Measurements from ENCODE around the gene HTR6.

HTR6 gene

DNA sequence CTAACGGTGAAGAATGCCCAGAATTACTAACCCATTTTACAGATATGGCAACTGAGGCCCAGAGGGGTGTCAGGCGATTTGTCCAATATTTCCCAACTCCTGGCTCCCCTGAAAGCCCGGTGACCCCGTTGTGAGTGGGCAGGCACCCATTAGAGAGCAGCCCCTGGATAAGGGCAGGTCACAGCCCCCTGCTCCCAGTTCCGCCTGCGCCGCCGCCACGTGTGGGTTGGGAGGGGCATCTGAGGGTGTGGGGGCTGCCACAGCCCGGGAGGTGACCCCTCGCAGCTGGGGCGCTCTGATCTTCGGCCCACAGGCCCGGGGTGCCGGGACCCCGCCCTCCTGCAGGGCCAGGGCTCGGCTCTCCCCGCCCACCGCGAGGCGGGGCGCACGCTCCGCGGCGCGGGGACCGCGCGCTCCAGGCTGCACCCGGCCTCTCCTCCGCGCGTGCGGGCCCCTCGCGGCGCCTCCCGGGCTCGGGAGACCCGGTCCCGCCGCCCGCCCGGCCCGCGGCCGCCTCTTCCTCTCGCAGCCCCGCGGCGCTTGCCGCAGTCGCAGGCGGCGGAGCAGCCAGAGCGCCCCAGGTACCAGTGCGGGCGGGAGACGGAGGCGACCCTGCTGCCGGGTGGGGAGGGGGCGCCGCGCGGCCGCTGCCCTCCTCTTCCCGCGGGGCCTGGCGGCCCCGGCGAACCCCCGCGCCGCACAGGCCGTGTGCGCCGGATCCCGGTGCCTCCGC is at the start of gene HTR6:
Gene HTR6 (plus strand): TSS at position 423 of the 733 bp plus-strand sequence. CDS start 879 bp downstream, outside the sequence.
- DNase-seq (ENCODE audit: low spot score) = peak; percentile 79
- TF ChIP-seq, protein P1, sequence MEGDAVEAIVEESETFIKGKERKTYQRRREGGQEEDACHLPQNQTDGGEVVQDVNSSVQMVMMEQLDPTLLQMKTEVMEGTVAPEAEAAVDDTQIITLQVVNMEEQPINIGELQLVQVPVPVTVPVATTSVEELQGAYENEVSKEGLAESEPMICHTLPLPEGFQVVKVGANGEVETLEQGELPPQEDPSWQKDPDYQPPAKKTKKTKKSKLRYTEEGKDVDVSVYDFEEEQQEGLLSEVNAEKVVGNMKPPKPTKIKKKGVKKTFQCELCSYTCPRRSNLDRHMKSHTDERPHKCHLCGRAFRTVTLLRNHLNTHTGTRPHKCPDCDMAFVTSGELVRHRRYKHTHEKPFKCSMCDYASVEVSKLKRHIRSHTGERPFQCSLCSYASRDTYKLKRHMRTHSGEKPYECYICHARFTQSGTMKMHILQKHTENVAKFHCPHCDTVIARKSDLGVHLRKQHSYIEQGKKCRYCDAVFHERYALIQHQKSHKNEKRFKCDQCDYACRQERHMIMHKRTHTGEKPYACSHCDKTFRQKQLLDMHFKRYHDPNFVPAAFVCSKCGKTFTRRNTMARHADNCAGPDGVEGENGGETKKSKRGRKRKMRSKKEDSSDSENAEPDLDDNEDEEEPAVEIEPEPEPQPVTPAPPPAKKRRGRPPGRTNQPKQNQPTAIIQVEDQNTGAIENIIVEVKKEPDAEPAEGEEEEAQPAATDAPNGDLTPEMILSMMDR (IDR thresholded peaks at IDR 0.05; ENCODE audit: extremely low read depth, missing control alignments) = no peak

DNA sequence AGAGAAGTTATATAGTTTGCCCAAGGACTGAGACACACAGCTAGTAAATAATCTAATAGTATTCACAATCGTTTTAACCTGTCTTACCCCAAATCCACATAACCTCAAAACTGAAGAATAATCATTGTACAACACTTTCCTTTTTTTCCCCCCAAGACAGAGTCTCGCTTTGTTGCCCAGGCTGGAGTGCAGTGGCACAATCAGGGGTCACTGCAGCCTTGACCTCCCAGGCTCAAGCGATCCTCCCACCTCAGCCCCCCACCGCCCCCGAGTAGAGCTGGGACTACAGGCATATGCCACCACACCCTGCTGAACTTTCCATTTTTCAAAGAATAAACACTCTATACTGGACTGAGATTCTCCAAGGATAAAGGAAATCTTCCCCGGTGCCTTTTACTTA is 49.2 kb upstream of the HTR6 start:
- no peak for DNase-seq (ENCODE audit: low spot score)
- TF ChIP-seq, protein P1 (IDR thresholded peaks at IDR 0.05; ENCODE audit: extremely low read depth, missing control alignments) = no peak

DNA sequence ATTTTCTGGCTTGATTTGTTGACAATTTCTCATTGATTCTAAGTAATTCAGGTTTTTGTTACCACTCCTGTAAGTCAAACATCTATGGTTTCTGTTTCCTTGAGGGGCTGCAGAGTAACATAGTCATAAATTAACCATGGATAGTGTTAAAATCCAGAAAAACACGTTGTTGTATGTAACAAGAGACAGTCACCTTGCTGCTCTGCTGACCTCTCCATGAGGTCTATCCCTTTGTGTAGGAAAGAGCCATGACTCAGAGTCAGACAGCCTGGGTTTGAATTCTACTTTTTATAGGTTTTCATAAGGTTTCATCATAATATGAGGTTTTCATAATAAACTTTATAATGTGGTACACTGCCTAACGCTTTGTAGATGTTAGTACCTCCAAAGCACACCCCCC is 48.2 kb upstream of the HTR6 start:
- DNase-seq (ENCODE audit: low spot score) = no peak
- TF ChIP-seq, protein P1 (IDR thresholded peaks at IDR 0.05; ENCODE audit: extremely low read depth, missing control alignments) = no peak

DNA sequence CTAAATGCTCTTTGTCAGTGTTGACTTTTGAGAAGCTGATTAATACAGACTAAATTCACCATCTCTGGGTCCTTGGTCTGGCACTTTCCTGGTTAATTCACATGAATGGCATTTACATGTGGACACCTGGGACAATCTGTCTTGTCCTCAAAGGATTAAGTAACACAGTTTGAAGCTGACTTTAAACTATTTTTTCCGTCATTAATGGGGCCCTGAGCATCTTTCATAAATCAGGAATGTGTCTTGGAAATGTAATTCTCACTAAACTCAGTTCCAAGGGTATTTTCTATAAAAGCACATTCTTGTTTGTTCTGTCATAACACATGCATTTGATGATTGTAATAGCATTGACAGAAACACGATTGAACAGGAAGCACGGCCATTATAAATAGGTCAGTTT is 47.3 kb upstream of the HTR6 start:
- TF ChIP-seq, protein P1 (IDR thresholded peaks at IDR 0.05; ENCODE audit: extremely low read depth, missing control alignments) = no peak

DNA sequence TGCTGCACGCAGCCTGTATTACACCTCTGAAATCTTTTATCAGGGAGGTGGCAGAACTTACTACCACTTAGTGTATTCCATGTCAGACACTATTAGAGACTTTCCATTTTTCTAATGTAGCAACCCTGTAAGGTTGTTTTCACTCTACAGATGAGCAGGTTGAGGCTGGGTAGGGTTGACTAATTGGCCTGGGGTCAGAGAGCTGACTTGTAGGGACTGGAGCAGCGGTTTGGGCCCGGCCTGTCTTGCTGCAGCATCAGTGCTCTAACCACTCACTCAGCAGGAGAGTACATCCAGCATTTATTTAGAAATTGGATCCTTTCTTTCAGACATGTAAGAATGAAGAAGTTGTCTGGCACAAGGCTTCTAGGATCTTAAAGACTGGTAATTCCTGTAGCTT is 46.2 kb upstream of the HTR6 start:
- DNase-seq (ENCODE audit: low spot score) = no peak
- TF ChIP-seq, protein P1 (IDR thresholded peaks at IDR 0.05; ENCODE audit: extremely low read depth, missing control alignments) = no peak

More for the DNA sequence above, 47.3 kb upstream of the HTR6 start:
- DNase-seq (ENCODE audit: low spot score) = no peak

DNA sequence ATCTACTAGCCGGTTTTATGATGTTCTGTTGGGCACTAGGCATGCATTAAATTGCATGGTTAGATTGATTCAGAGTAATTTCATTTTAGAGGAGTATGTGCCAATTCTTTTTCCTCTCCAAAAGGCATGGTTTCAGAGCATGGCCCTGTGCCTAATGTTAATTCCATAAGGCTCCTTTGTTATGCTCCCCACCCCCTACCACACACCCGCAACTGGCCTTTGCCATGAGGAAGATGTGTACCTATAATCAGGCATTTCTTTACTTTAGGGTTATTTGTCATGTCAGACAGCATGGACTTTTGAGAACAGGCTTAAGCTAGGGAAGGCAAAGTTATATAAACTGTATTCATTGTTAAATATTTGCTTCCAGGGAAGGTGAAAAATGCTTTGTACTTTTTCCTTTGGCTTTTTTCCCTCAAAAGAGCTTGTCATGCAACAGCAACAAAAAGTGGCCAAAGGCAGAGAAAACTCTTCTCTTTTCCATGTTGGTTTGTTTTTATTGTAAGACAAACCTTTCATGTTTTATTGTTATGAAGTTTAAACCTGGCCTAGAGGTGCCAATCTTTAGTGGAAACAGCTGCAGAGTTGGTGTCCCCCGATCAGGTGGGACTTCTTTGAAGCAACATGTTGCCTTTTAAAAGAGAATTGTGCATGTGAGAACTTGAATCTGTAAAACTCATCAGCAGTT is 44.8 kb upstream of the HTR6 start:
- TF ChIP-seq, protein P1 (IDR thresholded peaks at IDR 0.05; ENCODE audit: extremely low read depth, missing control alignments) = no peak
- DNase-seq (ENCODE audit: low spot score) = no peak

DNA sequence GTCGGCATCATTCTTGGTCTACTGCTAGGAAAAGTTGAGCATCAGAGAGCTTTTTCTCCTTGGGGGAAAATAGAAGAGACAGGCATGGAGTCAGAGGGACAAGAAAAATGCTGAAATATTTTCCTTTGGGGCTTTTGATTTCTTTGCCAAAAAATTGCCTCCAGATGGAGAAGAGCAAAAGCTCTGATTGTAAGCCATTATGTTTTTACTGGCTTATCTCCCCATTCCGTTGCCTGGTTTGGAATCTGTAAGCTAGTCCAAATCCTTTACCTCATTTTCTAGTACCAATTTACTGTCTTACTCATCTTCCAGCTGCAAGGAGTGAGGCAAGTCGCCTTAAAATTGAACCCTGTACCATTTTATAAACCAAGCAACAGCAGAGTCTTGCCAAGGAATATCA is 43.9 kb upstream of the HTR6 start:
- TF ChIP-seq, protein P1 (IDR thresholded peaks at IDR 0.05; ENCODE audit: extremely low read depth, missing control alignments) = no peak
- DNase-seq (ENCODE audit: low spot score) = no peak
